ENCODE data around the gene ISG20.

Gene ISG20

DNA sequence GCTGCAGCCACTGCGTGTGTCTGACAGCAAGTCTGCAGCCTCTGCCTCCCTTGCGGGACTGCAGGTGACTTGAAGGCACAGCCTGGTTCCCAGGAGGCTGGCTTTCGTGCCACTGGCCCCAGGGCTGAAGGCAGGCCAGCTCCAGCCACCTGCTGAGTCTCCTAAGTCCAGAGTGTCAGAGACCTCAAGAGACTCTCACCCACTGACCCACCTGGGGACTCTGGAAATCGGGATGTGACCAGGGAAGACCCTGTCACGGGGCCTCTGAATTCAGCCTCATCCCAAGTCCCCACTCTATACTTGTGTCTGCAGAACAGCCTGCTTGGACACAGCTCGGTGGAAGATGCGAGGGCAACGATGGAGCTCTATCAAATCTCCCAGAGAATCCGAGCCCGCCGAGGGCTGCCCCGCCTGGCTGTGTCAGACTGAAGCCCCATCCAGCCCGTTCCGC is 16.3 kb downstream of the ISG20 start:
- DNase-seq (ENCODE audit: low read depth): no peak

DNA sequence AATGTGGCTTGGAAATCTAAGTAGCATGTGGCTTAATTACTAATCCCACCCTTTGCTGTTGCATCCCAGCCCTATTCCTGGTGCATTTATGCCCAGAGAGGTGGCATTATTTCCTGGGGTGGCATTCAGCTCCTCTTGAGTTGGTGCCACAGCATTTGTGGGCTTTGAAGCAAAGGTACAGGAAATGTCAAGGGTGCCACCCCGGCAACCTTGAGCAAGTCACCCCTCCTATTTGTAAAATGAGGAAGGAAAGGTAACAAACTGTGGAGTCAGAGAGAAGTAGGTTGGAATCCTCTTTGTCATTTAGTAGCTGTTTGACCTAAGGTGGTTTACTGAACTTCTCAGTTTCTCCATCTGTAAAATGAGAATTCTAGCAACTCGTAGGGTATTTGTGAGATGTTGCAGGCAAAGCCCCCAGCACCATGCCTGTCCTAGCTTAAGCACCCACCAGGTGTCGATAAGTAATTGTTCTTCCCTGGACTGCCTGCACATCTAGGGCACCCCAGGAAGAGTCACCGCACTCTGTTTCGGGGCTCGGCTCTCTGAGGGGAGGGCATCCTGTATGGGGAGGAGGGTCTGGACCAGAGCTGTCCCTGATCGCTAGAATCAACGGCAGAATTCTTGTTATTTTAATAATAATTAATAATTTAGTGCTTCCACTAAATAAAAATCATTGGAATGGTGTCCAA is 17.1 kb downstream of the ISG20 start:
- DNase-seq (ENCODE audit: low read depth): no peak

- no peak for DNase-seq (ENCODE audit: low read depth)
Measured at GRCh38 chr15:88656760-88657221, 18.0 kb downstream of the ISG20 start.

DNA sequence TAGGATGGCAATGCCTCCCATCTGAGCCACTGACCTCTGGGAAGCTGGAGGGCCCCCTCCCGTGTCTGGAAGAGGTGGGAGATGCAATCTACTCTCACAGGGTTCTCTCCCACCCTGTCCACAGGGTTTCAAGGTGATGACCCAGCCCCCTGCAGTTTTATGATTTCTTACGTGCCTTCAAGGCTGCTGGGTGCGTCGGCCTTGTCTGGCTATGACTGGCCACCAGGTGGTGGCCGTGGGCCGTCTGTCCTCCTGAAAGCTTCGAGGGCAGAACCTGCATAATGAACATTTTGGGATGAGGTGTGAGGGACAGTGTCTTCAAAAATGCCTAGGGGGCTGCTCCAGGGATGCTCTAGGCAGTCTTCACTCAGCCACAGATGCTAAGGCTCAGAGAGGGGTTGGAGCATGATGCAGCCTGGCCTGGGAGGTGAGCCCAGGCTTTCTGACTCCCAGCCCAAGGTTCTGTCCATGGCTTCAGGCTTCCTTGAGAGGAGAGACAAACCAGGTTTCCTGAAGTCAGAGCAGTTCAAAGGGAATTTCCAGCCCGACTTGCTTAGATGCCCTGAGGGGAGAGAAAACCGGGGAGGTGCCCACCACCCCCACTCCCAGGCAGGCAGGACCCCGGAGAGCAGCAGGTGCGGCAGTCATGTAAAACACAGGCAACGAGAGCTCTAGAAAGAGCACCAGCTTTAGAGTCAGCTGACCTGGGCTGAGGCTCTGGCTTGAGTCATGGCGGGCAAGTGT is 18.7 kb downstream of the ISG20 start:
- no peak for DNase-seq (ENCODE audit: low read depth)

- no peak for DNase-seq (ENCODE audit: low read depth)
Measured at GRCh38 chr15:88658070-88658965, 19.5 kb downstream of the ISG20 start.

DNA sequence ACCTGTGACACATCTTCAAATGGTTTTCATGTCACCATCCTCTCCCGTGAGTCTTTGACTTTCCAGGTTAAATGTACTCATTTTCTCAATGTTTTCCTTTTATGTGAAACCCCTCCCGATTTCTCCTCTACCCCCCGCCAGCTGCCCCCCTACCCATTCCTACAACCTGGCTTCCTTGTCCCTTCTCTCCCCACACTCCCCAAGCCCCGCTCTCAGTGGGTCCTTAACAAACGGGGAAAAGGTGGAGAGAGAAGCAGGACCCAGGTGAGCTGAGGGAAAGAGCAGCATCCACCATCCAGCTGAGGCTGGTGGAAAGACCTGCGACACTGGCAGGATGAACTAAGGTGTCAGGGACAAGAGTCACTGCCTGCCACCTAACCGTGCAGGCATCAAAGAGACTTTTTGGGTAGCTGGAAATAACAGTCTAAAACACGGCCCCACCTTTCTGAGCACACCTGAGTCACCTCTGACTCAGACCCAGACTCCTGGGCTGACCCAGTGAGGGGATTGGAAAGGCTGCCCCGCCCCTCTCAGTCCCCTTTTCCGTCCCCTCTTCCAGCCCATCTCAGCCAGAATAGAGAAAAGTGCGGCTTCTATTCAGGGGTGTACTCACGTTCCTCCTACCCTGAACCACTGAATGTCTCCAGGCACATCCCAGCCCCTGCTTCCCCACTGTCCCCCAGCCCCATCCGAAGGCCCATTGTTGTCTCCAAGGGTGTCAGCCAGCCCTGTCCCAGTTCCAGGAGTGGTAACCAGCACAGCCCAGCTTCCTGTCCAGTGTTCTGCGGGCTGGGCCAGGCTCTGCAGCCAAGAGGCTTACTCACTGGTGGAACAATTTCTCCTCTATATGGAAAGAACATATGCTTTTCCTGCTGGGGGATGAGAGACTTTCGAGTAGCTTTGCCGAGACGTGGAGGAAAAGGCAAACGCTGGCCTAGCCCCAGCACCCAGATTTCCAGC is 20.4 kb downstream of the ISG20 start:
- no peak for DNase-seq (ENCODE audit: low read depth)

DNA sequence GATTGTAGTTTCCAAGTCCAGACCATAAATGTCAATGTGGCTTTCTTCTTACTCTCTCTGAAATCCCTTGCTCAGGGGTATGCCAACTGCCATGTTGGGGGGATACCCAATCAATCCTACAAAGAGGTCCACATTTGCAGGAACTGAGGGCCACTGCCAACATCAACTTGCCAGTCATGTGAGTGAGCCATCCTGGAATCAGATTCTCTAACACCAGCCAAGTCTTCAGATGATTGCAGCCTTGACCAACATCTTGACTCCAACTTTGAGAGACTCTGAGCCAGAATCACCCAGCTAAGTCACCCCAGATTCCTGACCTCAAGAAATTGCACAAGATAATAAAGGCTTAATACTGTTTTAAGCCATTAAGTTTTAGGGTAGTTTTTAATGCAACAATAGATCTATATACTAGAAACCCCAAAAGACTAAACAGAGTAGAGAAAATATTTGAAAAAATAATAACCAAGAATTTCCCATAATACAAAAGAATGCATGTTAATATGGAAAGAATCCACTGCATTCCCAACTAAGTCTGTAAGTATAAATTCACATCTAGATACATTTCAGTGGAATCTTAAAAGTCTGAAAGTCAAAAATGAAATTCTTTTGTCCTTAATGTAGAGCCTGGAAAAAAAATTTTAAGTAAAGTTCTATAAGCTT is 22.4 kb downstream of the ISG20 start:
- DNase-seq (ENCODE audit: low read depth): no peak

DNA sequence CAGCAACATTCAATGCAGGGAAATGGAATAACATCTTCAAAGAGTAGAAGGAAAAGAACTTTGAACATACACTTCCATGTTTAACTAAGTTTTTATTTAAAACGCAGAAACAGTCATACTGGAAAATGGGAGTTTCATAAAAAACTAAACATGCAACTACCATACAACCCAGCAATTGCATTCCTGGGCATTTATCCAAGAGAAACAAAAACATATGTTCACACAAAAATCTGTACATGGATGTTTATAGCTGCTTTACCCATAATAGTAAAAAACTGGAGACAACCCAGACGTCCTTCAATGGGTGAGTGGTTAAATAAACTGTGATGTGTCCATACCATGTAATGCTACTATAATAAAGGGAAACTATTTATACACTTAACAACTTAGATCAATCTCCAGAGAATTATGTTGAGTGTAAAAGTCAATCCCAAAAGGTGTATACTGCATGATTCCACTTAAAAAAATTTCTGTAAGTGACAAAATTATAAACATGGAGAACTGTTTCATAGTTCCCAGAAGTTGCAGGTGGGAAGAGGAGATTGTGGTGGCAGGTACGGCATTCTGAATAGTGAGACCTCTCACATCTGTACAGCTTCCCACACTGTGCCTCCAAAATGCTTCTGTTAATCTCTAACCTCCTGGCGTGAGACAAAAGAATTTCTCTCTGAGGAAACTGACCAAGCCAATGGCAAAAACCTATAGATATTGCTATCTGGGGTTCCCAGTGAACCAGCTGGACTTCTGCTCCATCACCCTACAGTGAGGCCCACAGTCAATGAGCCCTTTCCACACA is 23.1 kb downstream of the ISG20 start:
- no peak for DNase-seq (ENCODE audit: low read depth)

DNA sequence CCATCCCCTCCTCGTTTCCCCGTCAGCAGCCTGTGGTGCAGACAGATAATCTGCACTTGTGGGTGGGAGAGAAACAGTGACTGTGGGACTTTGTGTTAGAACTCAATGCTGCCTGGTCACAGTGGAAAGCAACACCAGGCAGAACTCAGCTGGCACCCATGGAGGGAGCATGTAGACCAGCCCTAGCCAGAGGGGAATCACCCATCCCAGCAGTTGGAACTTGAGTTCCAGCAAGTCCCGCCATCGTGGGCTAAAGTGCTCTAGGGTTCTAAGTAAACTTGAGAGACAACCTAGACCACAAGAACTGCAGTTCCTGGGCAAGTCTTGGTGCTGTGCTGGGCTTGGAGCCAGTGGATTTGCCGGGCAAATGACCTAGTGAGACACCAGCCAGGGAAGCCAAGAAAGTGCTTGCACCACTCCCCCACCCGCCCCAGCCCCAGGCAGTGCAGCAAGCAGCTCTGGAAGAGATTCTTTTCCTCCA is 24.4 kb downstream of the ISG20 start:
- no peak for DNase-seq (ENCODE audit: low read depth)

DNA sequence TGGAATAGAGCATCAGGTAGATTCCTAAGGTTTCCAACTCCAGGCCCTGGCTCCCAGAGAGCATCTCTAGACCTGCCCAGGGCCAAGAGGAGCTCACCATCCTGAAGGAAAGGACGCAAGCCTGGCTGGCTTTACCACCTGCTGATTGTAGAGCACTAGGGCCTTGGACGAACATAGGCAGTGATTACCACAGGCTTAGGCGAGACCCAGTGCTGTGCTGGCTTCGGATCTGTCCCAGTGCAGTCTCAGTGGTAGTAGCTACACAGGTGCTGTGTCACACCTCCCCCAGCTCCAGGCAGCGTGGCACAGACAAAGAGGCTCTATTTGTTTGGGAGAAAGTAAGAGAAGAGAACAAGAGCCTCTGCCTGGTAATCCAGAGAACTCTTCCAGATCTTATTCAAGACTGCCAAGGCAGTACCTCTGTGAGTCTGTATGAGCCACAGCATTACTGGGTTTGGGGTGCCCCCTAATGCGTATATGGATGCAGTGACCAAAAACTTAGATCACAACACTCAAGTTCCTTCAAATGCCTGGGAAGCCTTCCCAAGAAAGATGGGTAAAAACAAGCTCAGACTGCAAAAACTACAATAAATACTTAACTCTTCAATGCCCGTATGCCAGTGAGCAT is 25.4 kb downstream of the ISG20 start:
- DNase-seq (ENCODE audit: low read depth): no peak

DNA sequence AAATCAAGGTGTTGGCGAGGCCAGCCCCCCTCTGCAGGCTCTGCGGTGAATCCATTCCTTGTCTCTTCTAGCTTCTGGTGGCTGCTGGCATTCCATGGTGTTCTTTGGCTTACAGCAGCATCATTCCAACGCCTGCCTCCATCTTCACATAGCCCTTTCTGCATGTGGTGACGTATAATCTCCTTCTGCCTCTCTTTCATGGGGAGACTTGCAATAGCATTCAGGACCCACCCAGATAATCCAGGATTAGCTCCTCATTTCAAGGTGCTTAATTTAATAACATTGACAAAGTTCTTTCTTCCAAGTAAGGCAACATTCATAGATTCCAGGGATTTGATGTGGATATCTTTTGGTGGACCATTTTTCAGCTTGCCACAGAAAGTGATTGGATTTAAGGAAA is 35.8 kb downstream of the ISG20 start:
- DNase-seq (ENCODE audit: low read depth): no peak

DNA sequence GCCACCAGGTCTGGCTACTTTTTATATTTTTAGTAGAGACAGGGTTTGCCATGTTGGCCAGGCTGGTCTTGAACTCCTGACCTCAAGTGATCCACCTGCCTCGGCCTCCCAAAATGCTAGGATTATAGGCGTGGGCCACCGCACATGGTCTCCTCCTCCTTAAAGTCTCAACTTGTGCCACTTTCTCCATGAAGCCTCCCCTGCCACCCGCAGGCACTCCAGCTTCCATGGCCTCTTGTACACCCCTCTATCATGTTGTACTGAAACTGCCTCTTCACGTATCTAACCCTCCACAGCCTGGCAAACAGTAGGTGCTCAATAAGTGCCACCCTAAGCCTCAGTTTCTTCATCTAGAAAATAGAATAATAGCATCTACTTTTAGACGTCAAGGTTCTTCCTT is 39.9 kb downstream of the ISG20 start:
- DNase-seq (ENCODE audit: low read depth): no peak

GRCh38 chr15:88680241-88681001 is 41.6 kb downstream of the ISG20 start:
- DNase-seq (ENCODE audit: low read depth): no peak

DNA sequence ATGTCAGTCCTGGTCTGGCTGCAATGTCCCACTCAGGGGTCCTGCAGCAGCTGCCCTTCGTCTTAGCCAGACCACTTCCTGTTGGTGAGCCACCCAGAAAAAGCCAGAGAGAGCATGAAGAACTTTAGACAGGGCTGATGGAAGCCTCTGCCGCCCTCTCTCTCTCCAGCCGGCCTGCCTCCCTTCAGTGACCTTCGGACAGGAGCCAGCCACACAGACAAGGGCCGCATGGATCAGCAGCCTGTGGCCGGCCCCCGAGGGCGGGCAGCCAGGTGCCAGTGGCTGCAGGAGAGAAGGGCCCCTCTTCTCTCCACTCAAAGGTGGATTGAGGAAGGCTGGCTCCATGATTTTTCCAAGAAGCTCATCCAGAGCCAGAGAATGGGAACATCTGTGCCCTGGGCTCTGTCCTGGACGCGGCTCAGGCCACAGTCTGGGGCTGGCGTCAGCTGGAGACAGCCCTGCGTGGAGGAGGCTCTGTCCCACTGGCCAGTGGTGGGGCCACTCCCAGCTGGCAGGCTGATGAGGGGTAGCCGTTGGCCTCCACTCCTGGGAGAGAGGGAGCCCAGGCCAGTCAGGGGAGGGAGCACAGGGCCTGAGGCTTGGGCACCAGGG is 42.9 kb downstream of the ISG20 start:
- DNase-seq (ENCODE audit: low read depth): no peak

DNA sequence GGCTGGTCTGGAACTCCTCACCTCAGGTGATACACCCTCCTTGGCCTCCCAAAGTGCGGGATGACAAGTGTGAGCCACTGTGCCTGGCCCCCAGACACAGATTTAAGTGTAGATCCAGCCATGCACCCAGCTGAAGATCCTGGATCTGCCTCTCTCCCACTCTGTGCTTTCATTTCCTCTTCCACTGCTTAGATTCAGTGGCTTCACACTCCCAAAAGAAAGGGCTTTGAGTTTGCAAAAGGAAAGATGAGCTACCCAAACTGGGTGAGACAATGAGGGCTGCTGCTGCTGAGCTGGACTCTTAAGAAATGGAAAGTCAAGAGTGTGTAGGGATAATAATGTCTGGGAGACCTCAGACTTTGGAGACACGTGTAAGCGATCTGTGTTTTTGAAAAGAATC is 45.5 kb downstream of the ISG20 start:
- no peak for DNase-seq (ENCODE audit: low read depth)

- DNase-seq (ENCODE audit: low read depth): no peak
Measured at GRCh38 chr15:88686166-88686565, 47.4 kb downstream of the ISG20 start.

- DNase-seq (ENCODE audit: low read depth): no peak
Measured at GRCh38 chr15:88688394-88688933, 49.6 kb downstream of the ISG20 start.

GRCh38 chr15:88690331-88690730 is 51.5 kb downstream of the ISG20 start:
- no peak for DNase-seq (ENCODE audit: low read depth)

Measured in stimulated activated CD8-positive, alpha-beta memory T cell treated with anti-CD3 and anti-CD28 coated beads, Interleukin-4, amount 100 ng/mL, for 24 hours (primary cell).